GM12873 (cell line): ENCODE results near the gene UBE2E2.

Experiments
- TF ChIP-seq, protein P1 (sequence below): IDR thresholded peaks from 2 replicates; pipeline ENCODE4 v1.5.1; 2012; ENCODE audit warnings: low read depth, mild to moderate bottlenecking, moderate library complexity, low read length, control low read depth; ENCODE audit not compliant: insufficient read depth; ENCODE audit errors: missing control alignments

The UBE2E2 gene

DNA sequence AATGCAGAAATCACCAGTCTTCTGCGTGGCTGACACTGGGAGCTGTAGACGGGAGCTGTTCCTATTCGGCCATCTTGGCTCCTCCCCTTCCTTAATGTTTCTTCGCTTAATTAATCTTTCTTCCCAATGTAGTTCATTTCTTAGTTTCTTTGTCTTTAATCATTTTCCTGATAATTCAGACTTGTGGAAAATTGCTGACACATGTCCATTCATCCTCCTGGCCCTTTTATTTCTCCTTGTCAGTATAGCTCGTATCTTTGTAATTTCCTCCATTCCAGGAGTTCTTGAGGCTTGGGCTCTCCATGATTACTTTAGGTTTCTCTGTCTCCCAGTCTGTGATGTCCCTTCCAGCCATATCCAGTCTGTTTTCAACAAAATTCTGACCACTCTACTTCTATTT is 98.7 kb downstream of the UBE2E2 start:
- TF ChIP-seq, protein P1, sequence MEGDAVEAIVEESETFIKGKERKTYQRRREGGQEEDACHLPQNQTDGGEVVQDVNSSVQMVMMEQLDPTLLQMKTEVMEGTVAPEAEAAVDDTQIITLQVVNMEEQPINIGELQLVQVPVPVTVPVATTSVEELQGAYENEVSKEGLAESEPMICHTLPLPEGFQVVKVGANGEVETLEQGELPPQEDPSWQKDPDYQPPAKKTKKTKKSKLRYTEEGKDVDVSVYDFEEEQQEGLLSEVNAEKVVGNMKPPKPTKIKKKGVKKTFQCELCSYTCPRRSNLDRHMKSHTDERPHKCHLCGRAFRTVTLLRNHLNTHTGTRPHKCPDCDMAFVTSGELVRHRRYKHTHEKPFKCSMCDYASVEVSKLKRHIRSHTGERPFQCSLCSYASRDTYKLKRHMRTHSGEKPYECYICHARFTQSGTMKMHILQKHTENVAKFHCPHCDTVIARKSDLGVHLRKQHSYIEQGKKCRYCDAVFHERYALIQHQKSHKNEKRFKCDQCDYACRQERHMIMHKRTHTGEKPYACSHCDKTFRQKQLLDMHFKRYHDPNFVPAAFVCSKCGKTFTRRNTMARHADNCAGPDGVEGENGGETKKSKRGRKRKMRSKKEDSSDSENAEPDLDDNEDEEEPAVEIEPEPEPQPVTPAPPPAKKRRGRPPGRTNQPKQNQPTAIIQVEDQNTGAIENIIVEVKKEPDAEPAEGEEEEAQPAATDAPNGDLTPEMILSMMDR: no peak

DNA sequence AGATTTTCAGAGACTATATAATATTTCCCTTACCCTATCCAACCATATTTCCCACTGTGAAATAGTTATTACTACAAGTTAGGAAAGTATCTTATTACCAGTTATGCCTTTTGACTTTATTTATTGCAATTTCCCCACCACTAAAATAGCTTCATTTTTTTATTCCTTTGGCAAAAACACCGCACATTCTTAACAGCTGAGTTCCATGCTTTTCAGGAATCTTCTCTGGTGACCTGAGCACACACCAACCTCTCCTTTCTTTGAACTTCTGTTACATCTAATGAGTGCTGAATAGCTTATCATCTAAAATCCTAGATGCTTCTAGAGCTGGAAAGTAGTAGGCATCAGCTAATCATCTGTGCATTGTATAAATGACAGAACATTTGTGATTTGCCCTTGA is 99.1 kb downstream of the UBE2E2 start:
- TF ChIP-seq, protein P1: no peak

DNA sequence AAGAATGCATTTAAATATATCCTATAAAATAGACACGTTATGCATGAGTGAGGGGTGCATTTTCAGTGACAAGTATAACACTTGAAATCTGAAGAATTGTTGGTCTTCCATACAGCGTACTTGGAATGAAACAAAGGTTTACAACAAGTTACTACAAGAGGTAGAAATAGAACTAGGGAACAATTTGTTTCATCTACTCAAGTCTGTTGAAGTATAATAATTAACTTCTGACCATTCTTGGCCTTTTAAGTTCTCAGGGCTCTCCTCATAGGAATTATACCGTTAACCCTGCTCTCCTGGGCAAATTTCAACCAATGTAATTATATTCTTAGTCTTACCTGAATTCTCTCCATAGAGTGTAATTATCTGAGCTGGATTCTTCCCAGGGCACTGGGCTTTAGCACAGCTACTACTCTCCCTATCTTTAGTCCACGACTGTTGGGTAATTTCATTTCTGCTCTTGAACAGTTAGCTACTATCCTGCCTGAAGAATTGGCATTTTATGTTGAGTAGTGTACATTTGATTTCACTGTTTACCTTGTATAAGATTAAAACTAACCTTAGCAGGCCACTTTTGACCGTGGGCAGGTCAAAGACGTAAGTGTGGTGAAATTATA is 100.6 kb downstream of the UBE2E2 start:
- TF ChIP-seq, protein P1: no peak

DNA sequence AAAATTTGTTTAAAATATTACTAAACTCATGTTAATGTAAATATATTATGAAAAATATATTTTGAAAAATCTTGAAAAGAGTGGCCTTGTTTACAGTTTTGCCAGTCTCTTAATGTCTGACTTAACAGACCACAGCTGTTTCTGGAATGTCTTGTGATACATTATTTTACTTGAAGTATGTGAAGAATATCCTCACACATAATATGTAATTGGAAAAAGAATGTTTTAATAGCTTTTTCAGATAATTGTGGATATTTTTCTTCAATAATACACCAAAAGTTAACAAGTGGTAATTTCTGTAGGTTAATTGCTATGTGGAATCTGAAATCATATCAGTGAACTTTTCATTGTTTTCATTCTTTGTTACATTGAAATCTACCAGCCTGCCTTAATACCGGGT is 101.3 kb downstream of the UBE2E2 start:
- TF ChIP-seq, protein P1: no peak

DNA sequence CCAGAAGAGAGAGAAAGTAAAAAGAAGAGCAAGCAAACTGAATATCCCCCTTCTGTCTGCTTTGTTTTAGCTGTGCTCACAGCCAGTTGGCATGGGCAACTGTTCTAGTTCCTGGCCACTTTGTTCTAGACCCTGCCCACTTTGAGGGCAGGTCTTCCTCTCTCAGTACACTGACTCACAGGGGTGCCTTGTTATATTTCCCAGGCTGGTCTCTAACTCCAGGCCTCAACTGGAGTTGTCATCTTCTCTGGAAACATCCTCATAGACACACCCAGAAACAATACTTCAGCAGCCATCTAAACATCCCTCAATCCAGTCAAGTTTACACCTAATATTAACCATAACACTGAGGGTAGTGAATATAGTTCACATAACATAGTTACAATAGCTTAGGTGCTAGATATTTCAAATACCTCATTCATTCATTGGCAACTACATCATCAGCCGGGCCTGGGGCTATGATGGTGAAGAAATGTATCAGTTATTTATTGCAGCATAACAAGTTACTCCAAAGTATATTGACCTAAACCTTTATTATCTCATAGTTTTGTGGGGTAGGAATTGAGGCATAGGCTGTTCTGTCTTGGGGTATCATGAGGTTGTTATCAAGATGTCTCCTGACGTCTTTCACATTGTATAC is 106.0 kb downstream of the UBE2E2 start:
- TF ChIP-seq, protein P1: no peak

DNA sequence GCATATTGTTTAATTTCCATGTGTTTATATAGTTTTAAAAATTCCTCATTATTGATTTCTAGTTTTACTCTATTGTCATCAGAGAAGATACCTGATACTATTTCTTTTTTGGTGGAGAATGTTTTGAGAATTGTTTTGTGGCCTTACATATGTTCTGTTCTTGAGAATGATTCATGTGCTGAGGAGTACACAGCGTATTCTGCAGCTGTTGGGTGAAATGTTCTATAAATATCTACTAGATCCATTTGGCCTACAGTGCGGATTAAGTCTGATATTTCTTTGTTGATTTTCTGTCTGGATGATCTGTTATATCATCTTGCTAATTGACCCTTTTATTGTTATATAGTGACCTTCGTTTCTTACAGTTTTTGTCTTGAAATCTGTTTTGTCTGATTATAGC is 109.7 kb downstream of the UBE2E2 start:
- TF ChIP-seq, protein P1: no peak

DNA sequence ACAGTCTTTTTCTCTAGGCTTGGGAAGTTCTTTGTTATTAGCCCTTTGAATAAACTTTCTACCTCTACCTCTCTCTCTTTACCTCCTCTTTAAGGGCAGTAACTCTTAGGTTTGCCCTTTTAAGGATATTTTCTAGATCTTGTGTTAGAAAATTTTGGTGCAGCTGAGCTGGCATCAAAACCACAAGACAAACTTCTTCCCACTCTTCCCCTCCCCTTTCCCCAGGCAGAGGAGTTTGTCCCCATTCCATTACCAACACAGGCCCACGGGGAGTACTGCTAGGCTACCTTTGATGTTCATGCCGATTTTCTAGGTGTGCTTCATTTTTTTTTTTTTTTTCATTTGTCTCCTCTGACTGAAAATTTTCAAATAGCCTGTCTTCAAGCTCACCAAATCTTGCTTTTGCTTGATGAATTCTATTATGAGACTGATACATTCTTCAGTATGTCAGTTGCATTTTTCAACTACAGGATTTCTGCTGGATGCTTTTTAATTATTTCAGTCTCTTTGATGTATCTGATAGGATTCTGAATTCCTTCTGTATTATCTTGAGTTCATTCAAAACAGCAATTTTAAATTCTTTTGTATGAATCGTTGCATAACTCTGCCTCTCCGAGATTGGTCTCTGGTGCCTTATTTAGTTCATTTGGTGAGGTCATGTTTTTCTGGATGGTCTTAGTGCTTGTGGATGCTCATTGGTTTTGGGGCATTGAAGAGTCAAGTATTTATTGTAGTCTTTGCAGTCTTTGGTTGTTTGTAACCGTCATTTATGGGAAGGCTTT is 112.0 kb downstream of the UBE2E2 start:
- TF ChIP-seq, protein P1: no peak
